NCI-H345 treated with DMSO at 0.1 percent for 48 hours (cell line): ENCODE measurements around the gene N4BP2.

Source experiments
- DNase-seq: peaks from one replicate; lab custom pipeline; 2025; ENCODE audit not compliant: unreplicated experiment; lab: John Stamatoyannopoulos, UW

N4BP2 gene

DNA sequence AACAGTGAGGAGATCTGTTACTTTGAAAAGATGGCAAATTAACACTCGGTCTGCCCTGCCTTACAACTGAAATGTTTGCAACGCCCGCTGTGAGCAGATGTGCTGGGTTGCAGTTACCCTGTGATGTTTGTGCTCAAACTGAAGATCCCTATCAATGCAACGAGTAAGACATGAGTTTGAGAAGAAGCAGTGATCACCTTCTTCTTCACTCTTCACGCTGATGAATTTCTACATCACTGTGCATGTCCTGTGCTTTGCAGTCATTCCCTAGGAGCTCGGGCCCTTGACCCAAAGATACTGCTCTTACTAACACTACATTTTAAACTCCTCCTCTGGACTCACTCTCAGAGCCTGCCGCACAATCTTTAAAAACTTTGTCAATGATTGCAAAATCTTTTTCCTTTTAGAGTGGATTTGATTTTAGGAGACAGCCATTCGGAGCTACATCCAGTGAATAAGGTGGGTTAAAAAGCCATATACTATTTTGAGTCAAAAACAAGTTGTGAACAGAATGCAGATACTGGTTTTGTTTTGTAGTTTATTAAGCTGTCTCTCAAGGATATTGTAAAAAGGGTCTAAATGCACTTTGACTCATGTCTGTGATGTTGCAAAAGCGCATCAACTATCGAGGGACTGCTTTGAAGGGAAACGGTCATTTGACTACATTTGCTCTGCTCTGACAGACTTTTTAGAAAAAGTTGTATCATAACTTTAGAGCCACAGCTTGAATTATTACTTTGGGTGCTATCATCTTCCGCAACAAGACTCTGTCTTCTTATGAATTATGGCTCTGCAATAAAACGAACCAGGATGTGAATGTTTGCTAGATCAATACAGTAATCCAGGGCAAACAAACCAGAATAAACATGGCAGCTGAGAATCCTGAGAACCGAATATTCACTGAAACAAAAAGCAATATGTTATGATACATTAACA, 134.5 kb downstream of the N4BP2 start:
- peak; percentile 4 for DNase-seq

DNA sequence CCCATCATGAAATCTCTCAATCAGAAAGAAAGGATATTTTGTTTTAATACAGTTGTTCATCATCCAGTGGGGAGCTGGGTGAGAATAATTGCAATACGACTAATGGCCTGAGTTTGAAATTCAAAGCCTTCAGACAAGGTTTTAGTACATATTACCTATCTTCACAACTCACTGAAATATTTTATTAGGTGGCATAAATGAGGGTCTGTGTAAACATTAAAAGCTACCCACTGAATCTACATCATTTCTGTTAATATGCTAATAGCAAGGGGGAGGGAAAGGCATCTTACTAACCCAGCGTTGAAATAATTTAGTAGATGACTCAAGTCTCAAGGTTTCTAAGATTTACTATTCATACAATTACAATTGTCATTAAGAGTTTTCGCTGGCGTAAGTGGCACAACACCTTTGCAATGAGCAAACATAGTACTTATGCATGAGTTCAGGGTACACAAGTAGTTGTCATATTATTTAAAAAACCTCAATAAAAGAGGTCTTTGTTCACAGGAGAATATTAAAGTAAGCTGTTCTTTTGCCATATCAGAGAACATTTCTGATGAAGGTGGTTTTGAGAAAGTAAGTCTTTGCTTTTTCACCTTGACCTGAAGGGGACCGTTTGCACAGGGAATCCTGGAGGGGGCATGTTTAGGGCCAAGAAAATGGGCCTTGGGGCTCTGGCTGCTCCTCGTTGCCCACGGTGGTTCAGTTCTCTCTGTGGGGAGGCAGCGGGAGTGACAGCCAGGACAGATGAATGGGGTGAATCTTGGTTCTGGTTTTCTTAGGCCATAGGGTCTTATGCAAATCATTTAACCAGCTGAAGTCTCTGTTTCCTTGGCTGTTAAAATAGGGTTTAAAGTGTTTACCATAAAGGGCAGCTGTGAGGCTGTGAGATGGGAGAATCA, 135.7 kb downstream of the N4BP2 start:
- DNase-seq = no peak

DNA sequence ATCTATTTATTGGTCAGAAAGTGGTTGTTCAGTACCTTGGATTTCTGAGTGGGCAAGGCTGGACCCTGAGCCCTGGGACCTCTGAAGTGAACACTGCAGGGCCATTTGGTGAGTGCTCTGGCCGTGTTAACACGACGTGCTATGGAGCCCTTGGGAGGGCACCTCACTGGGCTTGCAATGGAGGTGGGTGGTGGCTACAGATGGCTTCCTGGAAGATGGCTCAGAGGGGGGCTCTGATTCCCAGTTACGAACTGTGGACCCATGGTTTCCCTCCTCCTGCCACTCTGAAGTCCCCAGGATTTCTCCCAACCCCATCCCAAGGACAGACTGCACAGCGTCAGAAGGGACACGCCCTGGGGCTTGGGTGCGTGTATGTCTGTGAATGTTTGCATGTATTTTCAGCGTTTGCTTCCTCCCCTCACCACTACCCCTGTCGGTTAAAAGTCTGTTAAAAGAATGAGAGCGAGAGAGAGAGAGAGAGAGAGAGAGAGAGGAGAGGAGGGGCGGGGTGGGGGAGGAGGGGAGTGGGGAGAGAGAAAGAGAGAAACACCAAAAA, 136.4 kb downstream of the N4BP2 start:
- no peak for DNase-seq

DNA sequence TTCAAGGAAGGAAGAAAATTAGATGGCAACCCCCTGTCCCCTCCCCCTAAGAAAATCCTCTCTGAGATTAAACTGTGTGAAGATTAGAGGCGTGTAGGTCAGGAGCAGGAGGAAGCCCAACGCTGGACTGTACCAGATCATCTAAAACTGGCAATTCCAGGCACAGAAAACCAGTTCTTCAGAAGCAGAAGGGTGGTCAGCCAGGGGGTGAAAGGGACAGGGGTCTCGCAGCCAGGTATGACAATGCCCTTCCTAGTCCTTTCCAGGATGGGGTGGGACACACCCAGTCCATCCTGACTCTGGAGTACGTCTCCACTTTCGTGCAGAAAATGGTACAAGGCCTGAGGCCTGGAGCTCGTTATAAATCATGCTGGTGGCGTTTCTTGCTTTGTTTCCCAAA, 136.9 kb downstream of the N4BP2 start:
- no peak for DNase-seq

- no peak for DNase-seq
Observed at GRCh38 chr4:40194602-40195161, 138.0 kb downstream of the N4BP2 start.

- no peak for DNase-seq
Observed at GRCh38 chr4:40195182-40196177, 138.8 kb downstream of the N4BP2 start.

DNA sequence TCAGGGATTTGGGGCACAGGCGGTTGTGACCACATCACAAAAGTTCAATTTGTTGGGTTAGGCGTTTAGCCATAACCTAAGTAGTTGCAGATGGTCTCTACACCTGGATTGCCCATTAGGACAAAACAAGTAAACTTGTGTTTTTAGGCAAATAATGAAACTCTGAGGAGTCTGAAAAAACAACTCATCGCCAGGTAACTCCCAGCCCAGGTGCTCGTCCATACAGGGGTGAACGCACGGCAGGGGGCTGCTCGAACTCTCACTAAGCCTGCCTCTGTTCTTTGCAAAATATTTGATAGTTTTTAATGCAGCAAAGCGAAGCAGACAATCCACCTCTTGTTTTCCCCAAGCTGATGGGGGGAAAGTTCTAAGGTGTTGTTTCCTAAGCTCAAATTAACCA, 139.6 kb downstream of the N4BP2 start:
- DNase-seq = no peak

GRCh38 chr4:40196724-40197281, 140.2 kb downstream of the N4BP2 start, which contains the start of gene RHOH:
Gene RHOH, plus strand, starts transcription at chr4:40197031. Its CDS starts 46,356 bp downstream, at chr4:40243387.
- no peak for DNase-seq

- DNase-seq = no peak
Observed at GRCh38 chr4:40197879-40198689, 141.4 kb downstream of the N4BP2 start.

GRCh38 chr4:40199179-40199670, 142.6 kb downstream of the N4BP2 start:
- DNase-seq = no peak

GRCh38 chr4:40199999-40200874, 143.6 kb downstream of the N4BP2 start:
- DNase-seq = no peak

DNA sequence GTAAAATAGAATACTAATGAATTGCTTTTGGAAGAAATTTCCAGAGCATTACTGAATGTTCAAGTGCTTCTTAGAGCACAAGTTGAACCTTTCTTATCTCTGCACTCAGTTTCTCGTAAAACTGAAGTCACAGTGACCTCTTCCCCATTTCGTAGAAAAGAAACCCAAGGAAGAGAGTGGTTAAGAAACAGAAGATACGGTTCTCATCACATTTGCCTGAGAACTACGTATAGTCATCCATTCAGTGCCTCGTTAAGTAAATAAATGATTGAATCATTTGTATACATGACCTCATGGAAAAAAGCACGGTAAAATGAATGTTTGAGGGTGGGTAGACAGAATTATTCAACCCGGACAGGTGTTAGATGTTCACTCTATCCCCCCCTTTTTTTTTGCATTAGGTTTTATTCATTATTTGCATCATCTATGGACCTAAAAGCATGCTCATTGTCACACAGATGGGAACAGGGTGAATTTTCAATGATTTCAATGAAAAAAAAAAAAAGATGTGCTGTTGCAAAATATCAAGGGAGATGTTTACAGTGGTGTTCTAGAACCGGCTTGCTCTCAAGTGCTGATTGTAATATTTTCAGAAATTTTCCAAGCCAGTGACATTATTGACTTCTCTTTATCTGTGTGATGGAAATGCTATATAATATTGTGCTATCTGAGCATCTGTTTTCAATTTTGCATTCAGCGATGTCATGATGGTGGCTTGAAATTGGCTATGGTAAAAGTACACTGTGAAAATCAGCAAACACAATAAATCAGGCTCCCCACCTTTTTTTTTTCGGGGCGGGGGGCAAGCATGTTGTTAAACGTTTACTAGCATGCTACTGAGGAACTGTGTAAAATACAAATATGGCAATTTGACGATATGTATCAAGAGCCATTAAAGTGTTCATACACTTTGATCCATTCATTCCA, 144.5 kb downstream of the N4BP2 start:
- no peak for DNase-seq

- DNase-seq = no peak
Observed at GRCh38 chr4:40201898-40202297, 145.2 kb downstream of the N4BP2 start.

DNA sequence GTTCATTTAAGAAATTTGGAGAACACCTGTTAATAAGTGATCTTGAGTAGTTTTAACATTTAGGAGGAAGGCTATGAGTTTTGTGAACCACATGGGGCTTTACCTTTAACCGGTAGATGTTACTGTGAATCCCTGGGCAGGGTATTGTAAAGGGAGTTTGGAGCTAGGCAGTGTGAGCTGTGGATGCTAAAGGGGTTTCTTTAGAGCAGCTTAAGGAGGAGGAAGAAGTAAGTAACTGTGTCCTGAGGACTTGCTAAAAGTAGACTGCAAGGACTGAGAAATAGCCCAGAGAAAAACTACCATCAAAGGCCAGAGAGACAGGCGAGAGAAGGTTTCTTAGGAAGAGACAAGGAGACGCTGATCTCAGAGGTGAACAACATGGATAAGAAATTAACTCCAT, 145.8 kb downstream of the N4BP2 start:
- DNase-seq = no peak

GRCh38 chr4:40204507-40205258, 148.0 kb downstream of the N4BP2 start:
- DNase-seq = no peak
